Smooth muscle cell (in vitro differentiated cells): ENCODE results near the gene DTX2. TPM values are rescaled to one million over a fixed set of nuclear protein-coding genes. Genes with fewer than 3 reads are reported as not detected.
A peak's percentile ranks its signal among the peaks of the same experiment; 100 is the strongest.
"Not testable (repeated sequence)": the region's sequence is repeated elsewhere in the genome, so short reads cannot be mapped to it uniquely, and the experiment has no call there.

ENCODE experiments used
- DNase-seq: peaks from one replicate; lab custom pipeline; 2025; ENCODE audit not compliant: unreplicated experiment; lab: John Stamatoyannopoulos, UW
- H2AFZ ChIP-seq: fragments of 200-600 bp; sonication (generic); 2 replicates; pipeline ENCODE4 v1.6.0; 2016; ENCODE audit warnings: antibody characterized with exemption, low read depth, mild to moderate bottlenecking
- H3F3A ChIP-seq: fragments of 200-600 bp; sonication (generic); 2 replicates; pipeline ENCODE4 v1.6.0; 2017; ENCODE audit warnings: antibody characterized with exemption, low read depth
- H3K27ac ChIP-seq: fragments of 200-600 bp; sonication (generic); 2 replicates; pipeline ENCODE4 v1.5.1; 2016; ENCODE audit warnings: low read depth, mild to moderate bottlenecking
- H3K27me3 ChIP-seq: fragments of 200-600 bp; sonication (generic); 2 replicates; pipeline ENCODE4 v1.6.1; 2016; ENCODE audit warnings: low read depth, mild to moderate bottlenecking
- H3K36me3 ChIP-seq: fragments of 200-600 bp; sonication (generic); 2 replicates; pipeline ENCODE4 v1.5.1; 2016; ENCODE audit warnings: low read depth
- H3K4me1 ChIP-seq: fragments of 200-600 bp; sonication (generic); 2 replicates; pipeline ENCODE4 v1.5.1; 2016; ENCODE audit warnings: low read depth
- H3K4me2 ChIP-seq: fragments of 200-600 bp; sonication (generic); 2 replicates; pipeline ENCODE4 v1.6.0; 2016; ENCODE audit warnings: mild to moderate bottlenecking
- H3K4me3 ChIP-seq: fragments of 200-600 bp; sonication (generic); 2 replicates; pipeline ENCODE4 v1.5.1; 2016; ENCODE audit warnings: mild to moderate bottlenecking
- H3K79me2 ChIP-seq: fragments of 200-600 bp; sonication (generic); 2 replicates; pipeline ENCODE4 v1.6.0; 2016; ENCODE audit warnings: low read depth, mild to moderate bottlenecking
- H3K9ac ChIP-seq: fragments of 200-600 bp; sonication (generic); 2 replicates; pipeline ENCODE4 v1.6.0; 2016; ENCODE audit warnings: low read depth
- H3K9me3 ChIP-seq: fragments of 200-600 bp; sonication (generic); replicated peaks from 2 replicates; pipeline ENCODE4 v1.5.1; 2016; ENCODE audit warnings: low read depth
- H4K20me1 ChIP-seq: fragments of 200-600 bp; sonication (generic); 2 replicates; pipeline ENCODE4 v1.6.0; 2016; ENCODE audit warnings: low read depth
- WGBS: methylation state at CpG from one replicate; pipeline ENCODE4 v1.1.7; 2016; ENCODE audit warnings: low lambda C conversion rate; 5-methylcytosine and 5-hydroxymethylcytosine counted together
- polyA plus RNA-seq: library from polyadenylated mRNA; unstranded; fragments of >200 nt; fragmentation: Nextera tagmentation; extraction: Ambion mirVana; gene quantifications from 2 replicates; pipeline ENCODE4 v1.2.1, GENCODE V29; 2016
- total RNA-seq: library from RNA; depleted of rRNA; stranded (reverse); fragments of >200 nt; gene quantifications from 2 replicates; pipeline ENCODE4 v1.2.3, GENCODE V29; 2014
- TF ChIP-seq, protein P1 (sequence below): fragments of 200-600 bp; sonication (generic); IDR thresholded peaks from 2 replicates; pipeline ENCODE4 v1.5.1; 2017; ENCODE audit warnings: borderline replicate concordance, mild to moderate bottlenecking, antibody characterized with exemption; ENCODE audit not compliant: insufficient read depth, poor library complexity, severe bottlenecking

Gene DTX2
- total and polyA plus RNA-seq, 2 experiments from 2014 or later = 9.8 to 12.5 TPM

DNA sequence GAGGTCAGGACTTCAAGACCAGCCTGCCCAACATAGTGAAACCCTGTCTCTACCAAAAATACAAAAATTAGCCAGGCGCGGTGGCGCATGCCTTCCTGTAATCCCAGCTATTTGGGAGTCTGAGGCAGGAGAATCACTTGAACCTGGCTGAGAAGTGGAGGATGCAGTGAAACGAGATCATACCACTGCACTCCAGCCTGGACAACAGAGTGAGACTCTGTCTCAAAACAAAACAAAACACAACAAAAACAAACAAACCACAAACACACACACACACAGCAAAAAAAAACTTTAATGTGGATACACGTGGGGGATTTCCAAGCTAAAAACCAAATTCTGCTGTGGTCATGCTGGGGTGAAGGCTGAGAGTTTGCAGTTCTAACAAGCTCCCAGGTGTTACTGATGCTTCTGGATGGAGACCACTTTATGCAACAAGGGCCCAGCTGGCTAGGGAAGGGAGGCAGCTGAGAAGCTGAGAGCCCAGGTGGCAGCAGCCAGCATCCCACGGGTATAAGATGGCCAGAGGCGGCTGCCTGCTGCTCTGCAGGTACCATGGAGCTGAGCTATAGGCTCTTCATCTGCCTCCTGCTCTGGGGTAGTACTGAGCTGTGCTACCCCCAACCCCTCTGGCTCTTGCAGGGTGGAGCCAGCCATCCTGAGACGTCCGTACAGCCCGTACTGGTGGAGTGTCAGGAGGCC, 36.9 kb upstream of the DTX2 start, which contains the start of gene ZP3:
TSS of gene ZP3 (plus strand) at position 538 of the 699 bp plus-strand sequence. CDS start at position 553, 15 bp downstream.
- Histone ChIP-seq H3K9ac (peak within 1 kb of the TSS; percentile 17), H3K79me2 (no peaks in the 10 kb centered on the region), H3K4me1 (peaks cover 7% of the 10 kb centered on the region), H3K36me3 (no peaks in the 10 kb centered on the region), H2AFZ (no peak within 1 kb of the TSS), H3K4me3 (no peak within 1 kb of the TSS), H3K27ac (peak within 1 kb of the TSS; percentile 68), H3F3A (no peaks in the 10 kb centered on the region), H3K27me3 (no peaks in the 10 kb centered on the region), H3K9me3 (no peaks in the 10 kb centered on the region), H4K20me1 (no peaks in the 10 kb centered on the region), H3K4me2 (peak within 1 kb of the TSS; percentile 5)
- TF ChIP-seq, protein P1, sequence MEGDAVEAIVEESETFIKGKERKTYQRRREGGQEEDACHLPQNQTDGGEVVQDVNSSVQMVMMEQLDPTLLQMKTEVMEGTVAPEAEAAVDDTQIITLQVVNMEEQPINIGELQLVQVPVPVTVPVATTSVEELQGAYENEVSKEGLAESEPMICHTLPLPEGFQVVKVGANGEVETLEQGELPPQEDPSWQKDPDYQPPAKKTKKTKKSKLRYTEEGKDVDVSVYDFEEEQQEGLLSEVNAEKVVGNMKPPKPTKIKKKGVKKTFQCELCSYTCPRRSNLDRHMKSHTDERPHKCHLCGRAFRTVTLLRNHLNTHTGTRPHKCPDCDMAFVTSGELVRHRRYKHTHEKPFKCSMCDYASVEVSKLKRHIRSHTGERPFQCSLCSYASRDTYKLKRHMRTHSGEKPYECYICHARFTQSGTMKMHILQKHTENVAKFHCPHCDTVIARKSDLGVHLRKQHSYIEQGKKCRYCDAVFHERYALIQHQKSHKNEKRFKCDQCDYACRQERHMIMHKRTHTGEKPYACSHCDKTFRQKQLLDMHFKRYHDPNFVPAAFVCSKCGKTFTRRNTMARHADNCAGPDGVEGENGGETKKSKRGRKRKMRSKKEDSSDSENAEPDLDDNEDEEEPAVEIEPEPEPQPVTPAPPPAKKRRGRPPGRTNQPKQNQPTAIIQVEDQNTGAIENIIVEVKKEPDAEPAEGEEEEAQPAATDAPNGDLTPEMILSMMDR = no peak
- WGBS = 94% methylated on average over 10 of the region's 10 CpGs
- no peak for DNase-seq

DNA sequence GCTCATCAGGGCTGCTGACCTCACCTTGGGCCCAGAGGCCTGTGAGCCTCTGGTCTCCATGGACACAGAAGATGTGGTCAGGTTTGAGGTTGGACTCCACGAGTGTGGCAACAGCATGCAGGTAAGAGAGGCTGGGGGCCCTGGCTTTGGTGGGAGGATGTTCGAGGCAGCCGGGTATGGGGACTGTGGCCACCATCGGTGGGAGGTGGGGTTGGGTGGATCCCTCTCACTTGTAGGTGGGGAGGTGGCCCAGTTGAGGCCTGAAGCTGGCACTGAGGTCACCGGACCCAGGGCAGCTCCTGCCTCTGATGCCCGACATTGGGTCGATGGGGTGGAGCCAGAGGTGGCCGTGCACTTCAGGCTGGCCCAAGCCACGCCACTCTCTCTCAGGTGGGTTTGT, 36.4 kb upstream of the DTX2 start:
- Histone ChIP-seq H3F3A (no peaks in the 10 kb centered on the region), H3K4me3 (no peak overlapping the region), H4K20me1 (no peaks in the 10 kb centered on the region), H3K36me3 (no peaks in the 10 kb centered on the region), H3K9ac (no peak overlapping the region), H3K9me3 (no peaks in the 10 kb centered on the region), H3K4me2 (no peak overlapping the region), H3K27me3 (no peaks in the 10 kb centered on the region), H3K4me1 (peaks cover 7% of the 10 kb centered on the region), H3K79me2 (no peaks in the 10 kb centered on the region), H2AFZ (no peak overlapping the region), H3K27ac (no peak overlapping the region)
- WGBS = 96% methylated on average over 9 of the region's 9 CpGs
- TF ChIP-seq, protein P1 = no peak
- no peak for DNase-seq

DNA sequence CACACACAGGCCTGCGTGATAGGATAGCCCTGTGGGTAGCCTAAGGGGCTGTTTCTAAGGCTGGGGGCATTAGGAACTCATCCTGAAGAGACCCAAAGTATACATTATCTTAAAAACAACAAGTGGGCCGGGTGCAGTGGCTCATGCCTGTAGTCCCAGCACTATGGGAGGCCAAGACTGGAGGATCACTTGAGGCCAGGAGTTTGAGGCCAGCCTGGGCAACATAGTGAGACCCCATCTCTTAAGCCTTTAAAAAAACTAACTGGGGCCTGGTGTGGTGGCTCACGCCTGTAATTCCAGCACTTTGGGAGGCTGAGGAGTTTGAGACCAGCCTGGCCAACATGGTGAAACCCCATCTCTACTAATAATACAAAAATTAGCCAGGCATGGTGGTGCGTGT, 36.0 kb upstream of the DTX2 start:
- not testable (repeated sequence) for DNase-seq, H3K27me3 ChIP-seq, H4K20me1 ChIP-seq, H3K9ac ChIP-seq, H3K79me2 ChIP-seq, H3K4me1 ChIP-seq, H3K4me3 ChIP-seq, H3K9me3 ChIP-seq, H3K27ac ChIP-seq, H3K4me2 ChIP-seq, H3K36me3 ChIP-seq, H3F3A ChIP-seq, H2AFZ ChIP-seq
- 95% methylated on average over 4 of the region's 4 CpGs for WGBS

DNA sequence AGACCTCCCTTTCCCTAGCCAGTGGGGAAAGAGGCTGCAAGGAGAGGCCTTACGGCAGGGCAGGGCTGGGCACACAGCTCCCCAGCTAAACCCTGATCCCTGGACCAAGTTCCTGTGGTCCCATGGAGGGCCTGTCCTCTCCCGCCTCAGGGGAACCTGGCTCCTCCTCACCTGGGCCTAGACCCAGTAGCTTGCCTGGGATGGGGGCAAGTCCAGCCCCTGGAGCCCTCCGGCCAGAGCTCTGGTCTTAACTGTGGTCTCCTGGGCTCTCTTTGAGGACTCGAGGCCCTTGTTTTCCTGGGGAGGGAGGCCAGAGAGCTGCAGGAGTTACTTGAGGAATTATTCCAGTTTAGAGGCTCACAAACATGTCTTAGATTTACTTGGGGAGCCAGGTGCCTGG, 35.3 kb upstream of the DTX2 start:
- no peak overlapping the region for H3K4me2 ChIP-seq
- no peak for DNase-seq
- H3K4me3 ChIP-seq = no peak overlapping the region
- H3K27me3 ChIP-seq = no peaks in the 10 kb centered on the region
- H3K27ac ChIP-seq = no peak overlapping the region
- peaks cover 7% of the 10 kb centered on the region for H3K4me1 ChIP-seq
- no peaks in the 10 kb centered on the region for H3K36me3 ChIP-seq
- TF ChIP-seq, protein P1 = no peak
- no peak overlapping the region for H2AFZ ChIP-seq
- WGBS = 92% methylated on average over 4 of the region's 4 CpGs
- no peaks in the 10 kb centered on the region for H3K9me3 ChIP-seq
- H3K9ac ChIP-seq = no peak overlapping the region
- no peaks in the 10 kb centered on the region for H3F3A ChIP-seq
- no peaks in the 10 kb centered on the region for H4K20me1 ChIP-seq
- no peaks in the 10 kb centered on the region for H3K79me2 ChIP-seq
